ENCODE measurements around the gene TMEM232.

The TMEM232 gene

GRCh38 chr5:110562191-110562590, 164.3 kb downstream of the TMEM232 start:
- TF ChIP-seq CTCF (IDR thresholded peaks at IDR 0.05; ENCODE audit: control extremely low read depth, extremely low read depth, low read depth, missing control alignments) = no peak
- POLR2A ChIA-PET = no interaction called here
- DNase-seq (ENCODE audit: extremely low spot score) = no peak
- CTCF ChIA-PET = interaction anchor here (1.3 to 1.6 kb wide), 2 partner anchors 17 to 27 kb away, joined by 3 read pairs; no protein-coding TSS in a partner anchor

GRCh38 chr5:110561510-110561909, 165.0 kb downstream of the TMEM232 start:
- POLR2A ChIA-PET = no interaction called here
- CTCF ChIA-PET = interaction anchor here (1.3 to 1.6 kb wide), 2 partner anchors 16 to 26 kb away, joined by 3 read pairs; no protein-coding TSS in a partner anchor
- TF ChIP-seq CTCF (IDR thresholded peaks at IDR 0.05; ENCODE audit: control extremely low read depth, extremely low read depth, low read depth, missing control alignments) = no peak
- DNase-seq (ENCODE audit: extremely low spot score) = no peak

GRCh38 chr5:110549301-110549700, 177.2 kb downstream of the TMEM232 start:
- no peak for TF ChIP-seq CTCF (IDR thresholded peaks at IDR 0.05; ENCODE audit: control extremely low read depth, extremely low read depth, low read depth, missing control alignments)
- CTCF ChIA-PET = interaction anchor here (1.0 kb wide), 1 partner anchor 9 kb away, joined by 3 read pairs; no protein-coding TSS in a partner anchor
- DNase-seq (ENCODE audit: extremely low spot score) = no peak
- POLR2A ChIA-PET = no interaction called here

GRCh38 chr5:110548171-110548570, 178.3 kb downstream of the TMEM232 start:
- ChIA-PET CTCF (no interaction called here), POLR2A (no interaction called here)
- TF ChIP-seq CTCF (IDR thresholded peaks at IDR 0.05; ENCODE audit: control extremely low read depth, extremely low read depth, low read depth, missing control alignments) = no peak
- DNase-seq (ENCODE audit: extremely low spot score) = no peak

GRCh38 chr5:110547495-110547894, 179.0 kb downstream of the TMEM232 start:
- DNase-seq (ENCODE audit: extremely low spot score) = no peak
- ChIA-PET POLR2A (no interaction called here), CTCF (no interaction called here)
- TF ChIP-seq CTCF (IDR thresholded peaks at IDR 0.05; ENCODE audit: control extremely low read depth, extremely low read depth, low read depth, missing control alignments) = no peak

GRCh38 chr5:110545716-110546115, 180.8 kb downstream of the TMEM232 start:
- POLR2A ChIA-PET = no interaction called here
- DNase-seq (ENCODE audit: extremely low spot score) = no peak
- CTCF ChIA-PET = interaction anchor here (0.9 kb wide), 1 partner anchor 16 kb away, joined by 3 read pairs; no protein-coding TSS in a partner anchor
- no peak for TF ChIP-seq CTCF (IDR thresholded peaks at IDR 0.05; ENCODE audit: control extremely low read depth, extremely low read depth, low read depth, missing control alignments)

GRCh38 chr5:110544603-110545002, 181.9 kb downstream of the TMEM232 start:
- ChIA-PET POLR2A (no interaction called here), CTCF (no interaction called here)

More at GRCh38 chr5:110544603-110545002, 181.9 kb downstream of the TMEM232 start:
- no peak for DNase-seq (ENCODE audit: extremely low spot score)
- no peak for TF ChIP-seq CTCF (IDR thresholded peaks at IDR 0.05; ENCODE audit: control extremely low read depth, extremely low read depth, low read depth, missing control alignments)
